Panc1 (cell line): Measurements from ENCODE around the gene SGK1. TPM values are rescaled to one million over a fixed set of nuclear protein-coding genes. Genes with fewer than 3 reads are reported as not detected.

Source experiments
- ATAC-seq: fragments of 200-7000 bp; cut with Tn5 transposase; 2 replicates; pipeline ENCODE4 v1.9.1; 2020; ENCODE audit warnings: mild to moderate bottlenecking, moderate library complexity
- BruUV-seq: library from RNA; stranded (reverse); fragments of 400-500 nt; replicated peaks from 2 replicates; lab custom pipeline; 2021; lab: Mats Ljungman, UMichigan
- CTCF ChIA-PET: fragments of 300-600 bp; sonication (Branson Sonifier 250); formaldehyde crosslinking; loops from one replicate; lab custom pipeline; 2022; ENCODE audit warnings: antibody characterized with exemption; lab: Charles Lee
- POLR2A ChIA-PET: fragments of 300-600 bp; sonication (Branson Sonifier 250); formaldehyde crosslinking; loops from one replicate; lab custom pipeline; 2022; ENCODE audit warnings: antibody characterized with exemption; lab: Charles Lee
- DNase-seq: peaks from one replicate; pipeline ENCODE4 v3.0.0-alpha.2; 2010; ENCODE audit warnings: low read depth, low spot score
- H3K27ac ChIP-seq: 2 replicates; pipeline ENCODE4 v1.5.1; 2011; ENCODE audit warnings: mild to moderate bottlenecking, low read length, inconsistent platforms
- H3K27me3 ChIP-seq: fragments of 200-500 bp; sonication (Bioruptor generic); 2 replicates; pipeline ENCODE4 v1.6.0; 2014; ENCODE audit warnings: low read length, inconsistent platforms; ENCODE audit not compliant: control insufficient read depth, insufficient read depth
- H3K36me3 ChIP-seq: fragments of 200-500 bp; sonication (Bioruptor generic); 2 replicates; pipeline ENCODE4 v1.5.1; 2014; ENCODE audit warnings: inconsistent platforms, mild to moderate bottlenecking, low read length, moderate library complexity; ENCODE audit not compliant: control insufficient read depth, insufficient read depth
- H3K4me1 ChIP-seq: 2 replicates; pipeline ENCODE4 v1.5.1; 2011; ENCODE audit warnings: inconsistent platforms, mild to moderate bottlenecking, low read length, moderate library complexity; ENCODE audit not compliant: control insufficient read depth, insufficient read depth
- H3K4me3 ChIP-seq, 2 experiments: 2 replicates each; pipeline ENCODE4 v1.5.1; 2011 to 2012; ENCODE audit warnings: low read depth in 2 of 2, low read length in 2 of 2, mild to moderate bottlenecking in 2 of 2, inconsistent platforms in 1 of 2, moderate library complexity in 1 of 2
- H3K9me3 ChIP-seq: fragments of 200-500 bp; sonication (Bioruptor generic); 2 replicates; pipeline ENCODE4 v1.5.1; 2014; ENCODE audit warnings: low read depth, mild to moderate bottlenecking, inconsistent platforms, low read length, moderate library complexity; ENCODE audit not compliant: control insufficient read depth, insufficient read depth
- POLR2AphosphoS5 ChIP-seq: IDR thresholded peaks from 2 replicates; pipeline ENCODE4 v1.6.1; 2012; ENCODE audit warnings: mild to moderate bottlenecking, low read depth, low read length, moderate library complexity
- SIN3A ChIP-seq: IDR thresholded peaks from 2 replicates; pipeline ENCODE4 v1.6.1; 2012; ENCODE audit warnings: low read depth, mild to moderate bottlenecking, low read length, moderate library complexity, borderline replicate concordance; ENCODE audit not compliant: insufficient read depth
- TCF7L2 ChIP-seq: IDR thresholded peaks from 2 replicates; pipeline ENCODE4 v1.6.1; 2011; ENCODE audit warnings: mild to moderate bottlenecking, low read depth, low read length, inconsistent platforms
- in situ Hi-C: cut with HindIII; loops from 2 replicates; pipeline ENCODE4 v1.10.0; 2016; ENCODE audit warnings: low sequenced_read_pairs, low pct_unique_long_range_greater_than_20kb
- intact Hi-C: fragments of 100-400 bp; cut with micrococcal nuclease; formaldehyde crosslinking; loops from one replicate; pipeline ENCODE4 v1.10.0; 2022; ENCODE audit not compliant: unreplicated experiment
- total RNA-seq: library from RNA; stranded (reverse); gene quantifications from one replicate; pipeline ENCODE4 v1.2.1, GENCODE V29; 2021; ENCODE audit not compliant: unreplicated experiment
- TF ChIP-seq, protein P1 (sequence below), 2 experiments: IDR thresholded peaks; 2 replicates each; pipeline ENCODE4 v1.6.1; 2011 to 2012; ENCODE audit warnings: low read depth in 2 of 2, control low read depth in 1 of 2, low read length in 1 of 2, mild to moderate bottlenecking in 1 of 2, moderate library complexity in 1 of 2; ENCODE audit not compliant: insufficient read depth in 1 of 2
- TF ChIP-seq, protein P2 (sequence below): fragments of 450-650 bp; IDR thresholded peaks from 2 replicates; pipeline ENCODE4 v1.5.1; 2017; ENCODE audit warnings: mild to moderate bottlenecking

SGK1 gene
- total RNA-seq, 1 experiment from 2014 or later = 7.5 TPM

DNA sequence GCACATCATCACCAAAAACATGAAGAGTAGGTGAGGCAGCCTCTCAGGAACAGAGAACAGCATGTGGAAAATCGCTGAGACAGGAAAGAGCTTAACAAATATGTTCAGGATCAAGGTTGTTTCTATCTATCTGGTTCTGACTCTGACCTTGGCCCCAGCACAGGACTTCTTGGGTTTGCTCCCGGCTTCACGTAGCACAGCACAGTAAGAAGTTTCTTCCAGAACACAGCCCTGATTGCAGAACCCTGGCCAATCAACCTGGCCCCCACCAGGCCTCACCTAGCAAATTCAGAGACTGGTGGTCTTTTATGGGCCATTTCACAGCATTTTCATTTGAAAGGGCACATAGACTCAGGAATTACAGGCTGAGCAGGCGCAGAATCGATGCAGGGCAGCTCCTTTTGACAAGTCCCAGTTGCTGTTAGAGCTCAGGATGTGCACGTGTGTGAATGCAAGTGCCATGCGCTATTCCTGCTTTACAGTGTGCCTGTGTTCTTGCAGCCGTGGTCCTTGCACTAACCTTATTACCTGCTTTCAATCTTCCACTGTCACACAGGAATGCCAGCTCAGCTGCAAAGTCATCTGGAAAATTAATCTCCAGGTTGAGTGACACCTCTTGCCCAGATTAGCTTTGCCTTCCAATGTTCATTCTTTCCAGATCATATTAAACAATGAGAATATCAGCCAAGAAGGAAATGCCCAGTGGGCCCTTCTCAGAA lies 165.0 kb downstream of the SGK1 start:
- H3K4me3 ChIP-seq = no peak overlapping the region
- ATAC-seq (no peak), DNase-seq (no peak)
- no TSS peak for BruUV-seq
- no peaks in the 10 kb centered on the region for H3K4me1 ChIP-seq
- intact Hi-C loops = no loop called here
- H3K9me3 ChIP-seq = no peaks in the 10 kb centered on the region
- ChIA-PET CTCF (interaction anchor here (0.6 kb wide), 1 partner anchor 247 kb away, joined by 4 read pairs; no protein-coding TSS in a partner anchor), POLR2A (no interaction called here)
- in situ Hi-C loops = no loop called here
- no peaks in the 10 kb centered on the region for H3K36me3 ChIP-seq
- no peak overlapping the region for H3K27ac ChIP-seq
- H3K27me3 ChIP-seq = no peaks in the 10 kb centered on the region
- TF ChIP-seq TCF7L2 (no peak), SIN3A (no peak), POLR2AphosphoS5 (no peak)
- TF ChIP-seq, protein P1, sequence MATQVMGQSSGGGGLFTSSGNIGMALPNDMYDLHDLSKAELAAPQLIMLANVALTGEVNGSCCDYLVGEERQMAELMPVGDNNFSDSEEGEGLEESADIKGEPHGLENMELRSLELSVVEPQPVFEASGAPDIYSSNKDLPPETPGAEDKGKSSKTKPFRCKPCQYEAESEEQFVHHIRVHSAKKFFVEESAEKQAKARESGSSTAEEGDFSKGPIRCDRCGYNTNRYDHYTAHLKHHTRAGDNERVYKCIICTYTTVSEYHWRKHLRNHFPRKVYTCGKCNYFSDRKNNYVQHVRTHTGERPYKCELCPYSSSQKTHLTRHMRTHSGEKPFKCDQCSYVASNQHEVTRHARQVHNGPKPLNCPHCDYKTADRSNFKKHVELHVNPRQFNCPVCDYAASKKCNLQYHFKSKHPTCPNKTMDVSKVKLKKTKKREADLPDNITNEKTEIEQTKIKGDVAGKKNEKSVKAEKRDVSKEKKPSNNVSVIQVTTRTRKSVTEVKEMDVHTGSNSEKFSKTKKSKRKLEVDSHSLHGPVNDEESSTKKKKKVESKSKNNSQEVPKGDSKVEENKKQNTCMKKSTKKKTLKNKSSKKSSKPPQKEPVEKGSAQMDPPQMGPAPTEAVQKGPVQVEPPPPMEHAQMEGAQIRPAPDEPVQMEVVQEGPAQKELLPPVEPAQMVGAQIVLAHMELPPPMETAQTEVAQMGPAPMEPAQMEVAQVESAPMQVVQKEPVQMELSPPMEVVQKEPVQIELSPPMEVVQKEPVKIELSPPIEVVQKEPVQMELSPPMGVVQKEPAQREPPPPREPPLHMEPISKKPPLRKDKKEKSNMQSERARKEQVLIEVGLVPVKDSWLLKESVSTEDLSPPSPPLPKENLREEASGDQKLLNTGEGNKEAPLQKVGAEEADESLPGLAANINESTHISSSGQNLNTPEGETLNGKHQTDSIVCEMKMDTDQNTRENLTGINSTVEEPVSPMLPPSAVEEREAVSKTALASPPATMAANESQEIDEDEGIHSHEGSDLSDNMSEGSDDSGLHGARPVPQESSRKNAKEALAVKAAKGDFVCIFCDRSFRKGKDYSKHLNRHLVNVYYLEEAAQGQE (IDR thresholded peaks at IDR 0.05; ENCODE audit: insufficient read depth in 1 of 2, low read depth in 2 of 2, low read length in 1 of 2) = no peak
- TF ChIP-seq, protein P2, sequence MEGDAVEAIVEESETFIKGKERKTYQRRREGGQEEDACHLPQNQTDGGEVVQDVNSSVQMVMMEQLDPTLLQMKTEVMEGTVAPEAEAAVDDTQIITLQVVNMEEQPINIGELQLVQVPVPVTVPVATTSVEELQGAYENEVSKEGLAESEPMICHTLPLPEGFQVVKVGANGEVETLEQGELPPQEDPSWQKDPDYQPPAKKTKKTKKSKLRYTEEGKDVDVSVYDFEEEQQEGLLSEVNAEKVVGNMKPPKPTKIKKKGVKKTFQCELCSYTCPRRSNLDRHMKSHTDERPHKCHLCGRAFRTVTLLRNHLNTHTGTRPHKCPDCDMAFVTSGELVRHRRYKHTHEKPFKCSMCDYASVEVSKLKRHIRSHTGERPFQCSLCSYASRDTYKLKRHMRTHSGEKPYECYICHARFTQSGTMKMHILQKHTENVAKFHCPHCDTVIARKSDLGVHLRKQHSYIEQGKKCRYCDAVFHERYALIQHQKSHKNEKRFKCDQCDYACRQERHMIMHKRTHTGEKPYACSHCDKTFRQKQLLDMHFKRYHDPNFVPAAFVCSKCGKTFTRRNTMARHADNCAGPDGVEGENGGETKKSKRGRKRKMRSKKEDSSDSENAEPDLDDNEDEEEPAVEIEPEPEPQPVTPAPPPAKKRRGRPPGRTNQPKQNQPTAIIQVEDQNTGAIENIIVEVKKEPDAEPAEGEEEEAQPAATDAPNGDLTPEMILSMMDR = no peak

DNA sequence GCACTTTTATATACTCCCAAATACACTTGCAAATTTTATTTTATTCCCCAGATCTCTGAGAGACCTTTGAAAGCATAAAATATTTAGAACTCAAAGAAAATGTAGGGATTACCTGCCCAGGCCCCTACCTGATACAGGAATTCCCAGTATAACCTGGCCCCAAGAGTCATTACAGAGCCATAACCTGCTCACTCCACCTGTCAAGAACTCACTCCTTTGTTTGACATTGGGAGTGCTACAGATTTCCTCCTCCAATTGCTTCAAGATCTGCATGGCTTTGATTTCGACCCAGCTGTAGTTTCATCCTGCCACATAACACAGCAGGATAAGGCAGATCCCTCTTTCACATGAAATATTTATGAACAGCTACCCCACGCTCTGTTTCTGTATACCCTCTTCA lies 169.3 kb downstream of the SGK1 start:
- no peaks in the 10 kb centered on the region for H3K9me3 ChIP-seq
- CTCF ChIA-PET = no interaction called here
- TF ChIP-seq POLR2AphosphoS5 (no peak), TCF7L2 (no peak)

DNA sequence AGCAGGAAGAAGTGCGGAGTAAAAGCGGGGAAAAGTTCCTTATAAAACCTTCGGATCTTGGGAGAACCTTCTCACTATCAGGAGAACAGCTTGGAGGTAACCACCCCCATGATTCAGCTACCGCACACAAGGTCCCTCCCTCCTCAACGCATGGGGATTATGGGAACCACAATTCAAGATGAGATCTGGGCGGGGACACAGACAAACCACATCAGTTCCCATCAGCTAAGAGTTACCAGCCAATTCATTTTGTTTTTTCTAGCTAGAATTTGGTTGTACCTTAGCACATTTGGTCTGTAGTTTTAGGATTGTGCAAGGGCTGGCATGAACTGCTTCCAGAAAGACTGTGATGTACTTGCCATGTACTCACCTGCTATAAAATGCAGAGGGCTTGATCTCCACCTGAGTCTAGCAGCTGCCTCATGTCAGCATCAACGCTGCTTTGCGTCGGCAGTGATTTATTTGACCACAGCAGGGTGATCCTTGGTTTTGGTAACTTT lies 170.8 kb downstream of the SGK1 start:
- TF ChIP-seq, protein P1 (IDR thresholded peaks at IDR 0.05; ENCODE audit: insufficient read depth in 1 of 2, low read depth in 2 of 2, low read length in 1 of 2) = no peak
- no peak for TF ChIP-seq POLR2AphosphoS5
- no peak for TF ChIP-seq SIN3A
- TF ChIP-seq, protein P2 = no peak
- no peak for TF ChIP-seq TCF7L2
- ATAC-seq (no peak), DNase-seq (no peak)
- ChIA-PET CTCF (no interaction called here), POLR2A (no interaction called here)
- H3K27me3 ChIP-seq = no peaks in the 10 kb centered on the region
- H3K27ac ChIP-seq = no peak overlapping the region
- no peaks in the 10 kb centered on the region for H3K36me3 ChIP-seq
- H3K4me1 ChIP-seq = no peaks in the 10 kb centered on the region
- in situ Hi-C loops = no loop called here
- no TSS peak for BruUV-seq
- H3K4me3 ChIP-seq = no peak overlapping the region
- intact Hi-C loops = no loop called here
- no peaks in the 10 kb centered on the region for H3K9me3 ChIP-seq

More for the DNA sequence above, 169.3 kb downstream of the SGK1 start:
- H3K27me3 ChIP-seq = no peaks in the 10 kb centered on the region
- H3K36me3 ChIP-seq = no peaks in the 10 kb centered on the region
- in situ Hi-C loops = no loop called here
- no peak overlapping the region for H3K4me3 ChIP-seq
- no TSS peak for BruUV-seq
- DNase-seq (no peak), ATAC-seq (no peak)
- POLR2A ChIA-PET = no interaction called here
- H3K4me1 ChIP-seq = no peaks in the 10 kb centered on the region
- intact Hi-C loops = no loop called here
- H3K27ac ChIP-seq = no peak overlapping the region
